GM10847 (cell line): ENCODE results near the gene S100A9.

ENCODE experiments used
- POLR2A ChIP-seq: IDR thresholded peaks from 2 replicates; pipeline ENCODE4 v1.6.1; 2011; ENCODE audit not compliant: insufficient read length; ENCODE audit errors: extremely low read depth

S100A9 gene

GRCh38 chr1:153365696-153366095, 8.0 kb downstream of the S100A9 start:
- TF ChIP-seq POLR2A, result no peak

- TF ChIP-seq POLR2A, result no peak
These were observed 8.6 kb downstream of the S100A9 start for GRCh38 chr1:153366261-153366660.

- no peak for TF ChIP-seq POLR2A
These were observed 9.4 kb downstream of the S100A9 start for GRCh38 chr1:153367090-153367489.

- no peak for TF ChIP-seq POLR2A
These were observed 10.8 kb downstream of the S100A9 start for GRCh38 chr1:153368495-153368894.

- no peak for TF ChIP-seq POLR2A
These were observed 12.5 kb downstream of the S100A9 start for GRCh38 chr1:153370146-153370545.

GRCh38 chr1:153371231-153371630, 13.6 kb downstream of the S100A9 start:
- TF ChIP-seq POLR2A, result no peak

GRCh38 chr1:153372571-153372970, 14.9 kb downstream of the S100A9 start:
- TF ChIP-seq POLR2A, result no peak

GRCh38 chr1:153374071-153374470, 16.4 kb downstream of the S100A9 start:
- no peak for TF ChIP-seq POLR2A

- no peak for TF ChIP-seq POLR2A
These were observed 17.9 kb downstream of the S100A9 start, which contains the start of gene S100A12 for GRCh38 chr1:153375511-153375910. TSS of gene S100A12 (minus strand) at chr1:153375621. CDS start at chr1:153374592, 1,029 bp downstream.

- TF ChIP-seq POLR2A, result no peak
These were observed 21.9 kb downstream of the S100A9 start for GRCh38 chr1:153379591-153379990.

GRCh38 chr1:153380711-153381110, 23.1 kb downstream of the S100A9 start:
- TF ChIP-seq POLR2A, result no peak

- no peak for TF ChIP-seq POLR2A
These were observed 27.4 kb downstream of the S100A9 start for GRCh38 chr1:153384958-153385580.

- no peak for TF ChIP-seq POLR2A
These were observed 28.8 kb downstream of the S100A9 start for GRCh38 chr1:153386500-153386901.

- no peak for TF ChIP-seq POLR2A
These were observed 29.3 kb downstream of the S100A9 start for GRCh38 chr1:153387001-153387400.

GRCh38 chr1:153387785-153388184, 30.1 kb downstream of the S100A9 start:
- TF ChIP-seq POLR2A, result no peak

- TF ChIP-seq POLR2A, result no peak
These were observed 31.7 kb downstream of the S100A9 start for GRCh38 chr1:153389401-153389800.
